ENCODE results near the gene FOXC1.

- TF ChIP-seq CTCF (IDR thresholded peaks at IDR 0.05) (no peak), EZH2 (IDR thresholded peaks at IDR 0.05; ENCODE audit: borderline replicate concordance, insufficient read depth, low read depth, low read length, poor library complexity, severe bottlenecking) (peak; percentile 97)
Observed at GRCh38 chr6:1605004-1605892, 4.5 kb upstream of the FOXC1 start.

All from B cell (primary cell).